GM12891 (cell line): ENCODE measurements around the gene ACAT2.
"Not testable (repeated sequence)": the region's sequence is repeated elsewhere in the genome, so short reads cannot be mapped to it uniquely, and the experiment has no call there.

Source experiments
- POLR2A ChIP-seq: IDR thresholded peaks from 2 replicates; pipeline ENCODE4 v1.6.1; 2011; ENCODE audit warnings: low read depth, low read length, control low read depth
- POLR2AphosphoS5 ChIP-seq: IDR thresholded peaks from 2 replicates; pipeline ENCODE4 v1.6.1; 2011; ENCODE audit warnings: low read depth, low read length, control low read depth
- SPI1 ChIP-seq: IDR thresholded peaks from 2 replicates; pipeline ENCODE4 v1.6.1; 2011; ENCODE audit warnings: low read depth, low read length, control low read depth
- TAF1 ChIP-seq: IDR thresholded peaks from 2 replicates; pipeline ENCODE4 v1.6.1; 2011; ENCODE audit warnings: low read depth, low read length, control low read depth

- TF ChIP-seq POLR2A, TAF1, POLR2AphosphoS5, SPI1: not testable (repeated sequence)
These were observed 49.5 kb upstream of the ACAT2 start for GRCh38 chr6:159712389-159712788.
